A172 (cell line): Measurements from ENCODE around the gene GDF10. TPM values are rescaled to one million over a fixed set of nuclear protein-coding genes. Genes with fewer than 3 reads are reported as not detected.

ENCODE experiments used
- DNase-seq: peaks from one replicate; pipeline ENCODE4 v3.0.0-alpha.2; 2015; ENCODE audit warnings: low spot score
- total RNA-seq: library from RNA; depleted of rRNA; stranded (reverse); fragments of >200 nt; shearing (Covaris generic); gene quantifications from 2 replicates; pipeline ENCODE4 v1.2.3, GENCODE V29; 2014; rRNA removed

GDF10 gene, protein sequence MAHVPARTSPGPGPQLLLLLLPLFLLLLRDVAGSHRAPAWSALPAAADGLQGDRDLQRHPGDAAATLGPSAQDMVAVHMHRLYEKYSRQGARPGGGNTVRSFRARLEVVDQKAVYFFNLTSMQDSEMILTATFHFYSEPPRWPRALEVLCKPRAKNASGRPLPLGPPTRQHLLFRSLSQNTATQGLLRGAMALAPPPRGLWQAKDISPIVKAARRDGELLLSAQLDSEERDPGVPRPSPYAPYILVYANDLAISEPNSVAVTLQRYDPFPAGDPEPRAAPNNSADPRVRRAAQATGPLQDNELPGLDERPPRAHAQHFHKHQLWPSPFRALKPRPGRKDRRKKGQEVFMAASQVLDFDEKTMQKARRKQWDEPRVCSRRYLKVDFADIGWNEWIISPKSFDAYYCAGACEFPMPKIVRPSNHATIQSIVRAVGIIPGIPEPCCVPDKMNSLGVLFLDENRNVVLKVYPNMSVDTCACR
- total RNA-seq: not detected in 2 replicates

DNA sequence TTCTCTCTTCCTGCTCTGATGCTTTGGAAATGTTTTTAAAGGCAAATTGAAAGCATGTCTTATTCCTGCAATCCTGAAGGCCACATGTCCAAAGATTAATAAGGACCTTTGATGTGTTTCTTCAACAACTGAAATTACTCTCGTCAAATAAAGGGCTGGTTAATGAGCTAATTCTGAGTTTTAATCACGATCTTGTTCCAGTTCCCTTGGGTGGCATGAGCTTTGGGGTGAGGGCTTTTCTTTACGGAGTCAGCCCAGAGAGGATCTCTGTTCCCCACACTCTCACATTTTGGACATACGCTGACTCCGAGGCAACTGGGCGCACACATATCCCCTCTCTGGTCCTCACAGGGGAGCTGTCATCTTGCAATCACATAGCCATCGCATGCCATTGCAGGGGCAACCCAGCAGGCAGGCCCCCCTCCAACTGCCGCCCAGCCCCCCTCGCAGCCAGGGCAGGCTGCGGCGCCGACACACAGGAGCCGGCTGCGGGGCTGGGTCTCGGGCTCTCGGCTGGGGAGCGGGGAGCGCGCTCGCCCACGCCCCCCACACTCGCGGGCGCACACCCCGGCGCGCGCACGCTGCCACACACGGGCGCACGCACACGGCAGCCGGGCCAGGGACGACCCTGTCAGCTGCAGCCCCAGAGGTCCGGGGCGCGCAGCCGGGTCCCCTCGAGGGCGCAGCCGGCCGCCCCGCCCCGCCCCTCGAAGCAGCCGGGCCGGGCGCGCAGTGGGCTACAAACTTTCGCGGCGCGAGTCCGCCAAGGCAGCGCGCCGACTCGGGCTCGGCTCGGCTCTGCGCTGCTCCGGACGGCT is at the start of gene GDF10:
GDF10 (plus strand) TSS at position 587 of the 818 bp plus-strand sequence. CDS start 455 bp downstream, outside the sequence.
- DNase-seq: no peak

- DNase-seq: no peak
These were observed 47.8 kb upstream of the GDF10 start for GRCh38 chr10:47252093-47252780.

DNA sequence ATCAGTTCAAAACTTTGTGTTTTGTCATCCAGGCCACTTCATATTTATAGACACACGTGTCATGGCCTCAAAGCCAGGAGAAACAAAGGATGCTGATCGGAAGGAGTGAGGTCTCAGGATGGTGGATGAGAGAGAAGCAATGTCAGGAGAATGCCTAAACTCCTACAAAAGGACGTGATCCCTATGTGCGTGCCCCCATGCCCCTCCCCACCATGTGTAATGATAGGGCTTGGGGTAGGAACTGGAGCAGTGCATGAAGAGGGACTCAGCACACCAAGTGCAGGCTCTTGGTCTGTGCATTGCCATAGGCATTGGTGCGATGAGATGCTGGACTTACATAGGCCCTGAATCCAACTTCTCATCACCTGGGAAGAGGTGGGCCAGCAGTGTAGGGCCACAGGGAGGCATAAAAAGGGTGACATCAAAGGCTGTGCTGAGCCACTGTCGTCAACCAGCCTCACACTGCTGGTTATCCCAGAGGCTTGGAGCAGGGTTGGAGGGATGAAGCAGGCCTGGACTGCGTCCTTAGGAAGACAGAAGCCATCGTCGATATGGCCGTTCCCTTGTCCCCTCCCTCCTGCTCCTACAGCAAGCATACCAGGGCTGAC is 46.9 kb upstream of the GDF10 start:
- DNase-seq: no peak

GRCh38 chr10:47253651-47254375 is 46.2 kb upstream of the GDF10 start:
- DNase-seq: peak; percentile 70

DNA sequence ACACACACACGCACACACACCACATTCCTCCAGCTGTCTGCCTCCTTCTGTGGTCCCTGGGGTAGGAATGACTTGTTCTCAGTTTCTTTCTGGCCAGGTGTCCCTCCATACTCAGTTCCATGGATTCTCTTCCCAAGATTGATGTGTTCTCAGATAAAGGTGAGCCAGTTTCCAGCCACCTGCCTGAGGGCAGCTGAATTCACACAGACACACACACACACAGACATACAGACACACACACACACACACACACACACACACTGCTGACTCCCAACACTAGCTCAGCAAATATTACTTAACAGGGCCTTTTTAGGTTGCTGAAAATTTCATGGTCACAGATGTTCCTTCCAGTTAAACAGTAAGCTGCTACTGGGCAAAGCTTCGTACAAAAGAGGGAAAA is 45.4 kb upstream of the GDF10 start:
- no peak for DNase-seq

DNA sequence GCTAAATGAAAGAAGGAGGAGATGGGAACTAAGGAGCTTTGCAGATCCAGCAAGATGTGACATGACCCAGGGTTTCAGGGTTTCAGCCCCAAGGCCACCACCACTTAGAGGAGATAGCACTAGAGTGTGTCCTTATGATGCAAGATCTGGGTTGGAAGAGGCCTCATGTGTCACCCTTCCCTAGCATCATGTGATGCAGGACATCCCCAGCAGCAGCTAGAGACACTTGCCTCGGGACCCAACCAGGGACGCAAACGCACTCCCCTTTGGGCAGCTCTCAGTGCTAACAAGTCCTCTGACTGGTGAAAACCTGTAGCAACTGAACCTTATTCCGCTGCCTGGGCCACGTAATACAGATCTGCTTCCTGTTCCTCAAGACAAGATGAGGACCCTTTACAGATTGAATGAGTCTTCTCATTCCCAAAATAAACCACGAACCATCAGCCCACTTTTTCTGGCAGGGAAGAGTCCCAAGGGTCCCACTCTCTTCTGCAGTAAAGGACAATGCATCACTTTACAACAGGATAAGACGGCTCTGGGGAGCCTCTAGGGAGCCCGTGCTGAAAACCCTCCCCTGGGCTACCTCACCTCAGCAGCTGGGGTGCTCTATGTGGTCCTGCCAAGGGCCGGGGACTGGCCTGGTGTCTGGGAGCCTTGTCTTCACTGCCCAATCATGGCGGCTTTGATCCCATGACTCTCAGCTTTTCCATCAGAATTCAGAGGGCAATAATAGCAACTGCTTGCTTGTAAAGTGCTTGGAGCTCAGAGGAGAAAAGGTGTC is 44.8 kb upstream of the GDF10 start:
- DNase-seq: no peak

GRCh38 chr10:47255866-47256265 is 44.1 kb upstream of the GDF10 start:
- no peak for DNase-seq

- DNase-seq: no peak
These were observed 43.2 kb upstream of the GDF10 start for GRCh38 chr10:47256751-47257336.

DNA sequence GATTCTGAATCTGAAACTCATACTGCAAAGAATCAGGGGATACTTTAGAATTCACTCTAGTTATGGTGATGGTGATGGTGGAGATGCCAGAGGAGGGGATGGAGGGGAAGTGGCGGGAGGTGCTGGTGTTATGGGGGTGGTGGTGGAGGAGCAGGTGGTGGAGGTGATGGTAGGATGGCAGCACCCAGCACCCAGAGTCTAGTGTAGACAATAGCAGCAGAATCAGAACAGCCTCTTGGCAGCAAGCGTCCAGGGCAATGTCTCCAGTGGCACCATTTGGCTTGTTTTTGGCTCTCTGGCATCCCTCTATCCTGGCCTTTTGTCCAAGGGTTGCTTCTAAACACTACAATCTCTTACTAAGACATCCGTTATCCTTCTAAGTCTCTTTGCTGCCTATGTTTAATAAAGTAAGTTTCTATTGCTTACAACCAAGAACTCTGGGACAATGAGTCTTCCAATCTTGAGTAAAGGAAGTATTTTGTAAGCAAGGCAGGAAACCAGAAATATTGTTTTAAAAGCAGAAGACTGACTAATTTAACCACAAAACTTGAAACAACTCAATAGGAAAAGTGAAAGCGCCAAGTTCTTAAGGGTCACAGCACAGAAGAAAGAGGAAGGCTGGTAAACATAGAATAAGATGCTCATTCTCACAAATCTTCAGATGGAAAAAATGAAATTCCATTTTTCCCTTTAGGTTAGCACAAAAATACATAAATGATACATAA is 42.4 kb upstream of the GDF10 start:
- peak; percentile 55 for DNase-seq

DNA sequence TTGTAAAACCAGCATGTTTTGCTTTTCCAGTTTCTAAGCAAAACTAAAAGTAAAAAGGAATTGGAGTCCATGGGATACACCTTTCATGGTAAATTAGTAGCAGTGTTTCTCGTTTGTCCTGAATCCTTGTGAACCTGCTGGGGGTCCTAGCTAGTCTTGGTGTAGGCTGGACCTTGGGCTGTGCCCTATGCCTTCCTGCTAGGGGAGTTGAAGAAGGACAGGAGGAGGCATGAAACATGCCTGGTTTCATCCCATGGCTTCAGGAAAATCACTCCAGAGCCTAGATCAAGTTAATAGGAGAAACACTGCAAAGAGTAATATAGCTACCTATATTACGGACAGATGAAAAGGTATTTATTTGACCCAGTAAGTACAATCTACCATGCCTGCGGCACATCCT is 41.1 kb upstream of the GDF10 start:
- no peak for DNase-seq

DNA sequence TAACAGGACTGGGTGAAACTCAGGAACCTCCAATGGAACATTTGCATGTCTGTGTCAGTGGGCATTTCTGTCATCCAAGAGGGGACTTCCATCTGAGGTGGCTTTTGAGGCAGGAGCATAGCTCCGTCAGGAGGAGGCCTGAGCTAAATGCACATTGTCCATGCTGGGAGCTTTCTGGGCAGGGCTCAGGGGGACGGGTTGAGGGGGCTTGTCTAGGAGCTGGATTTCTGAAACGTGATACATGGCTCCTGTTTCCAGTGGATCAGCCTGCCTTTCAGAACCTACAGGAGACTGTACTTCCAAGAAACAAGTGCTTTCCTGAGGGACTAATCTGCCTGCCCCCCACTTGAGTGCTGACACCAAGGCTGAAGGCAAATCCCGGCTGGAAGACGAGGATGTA is 40.5 kb upstream of the GDF10 start:
- DNase-seq: no peak

DNA sequence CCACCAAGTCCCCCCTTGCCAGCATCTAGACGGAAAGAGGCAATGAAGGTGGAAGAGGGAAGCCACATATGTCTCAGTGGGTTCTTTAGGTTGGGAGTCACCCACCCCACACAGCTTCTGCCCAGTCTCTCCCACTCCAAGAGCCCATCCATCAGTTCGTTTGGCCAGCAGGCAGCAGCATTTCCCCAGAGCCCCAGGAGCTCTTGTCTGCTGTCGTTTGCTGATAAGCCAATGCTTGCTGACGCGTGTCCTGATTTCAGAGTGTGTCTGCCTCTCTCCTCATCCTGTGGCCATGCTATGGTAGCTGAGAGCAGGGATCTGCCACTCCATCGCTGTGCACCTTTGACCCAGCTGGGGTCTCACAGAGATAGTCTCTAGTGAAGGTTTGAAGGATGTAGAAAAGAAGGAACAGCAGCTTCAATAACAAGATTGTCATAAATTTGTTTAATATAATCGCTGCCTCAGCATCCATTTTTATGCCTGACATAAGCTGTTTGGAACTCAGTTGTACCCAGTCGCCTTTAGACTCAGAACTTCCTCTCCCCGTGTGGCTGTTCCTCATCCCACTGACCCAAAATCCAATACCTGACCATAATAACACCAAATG is 39.4 kb upstream of the GDF10 start:
- no peak for DNase-seq

- no peak for DNase-seq
These were observed 38.9 kb upstream of the GDF10 start for GRCh38 chr10:47261121-47261520.

DNA sequence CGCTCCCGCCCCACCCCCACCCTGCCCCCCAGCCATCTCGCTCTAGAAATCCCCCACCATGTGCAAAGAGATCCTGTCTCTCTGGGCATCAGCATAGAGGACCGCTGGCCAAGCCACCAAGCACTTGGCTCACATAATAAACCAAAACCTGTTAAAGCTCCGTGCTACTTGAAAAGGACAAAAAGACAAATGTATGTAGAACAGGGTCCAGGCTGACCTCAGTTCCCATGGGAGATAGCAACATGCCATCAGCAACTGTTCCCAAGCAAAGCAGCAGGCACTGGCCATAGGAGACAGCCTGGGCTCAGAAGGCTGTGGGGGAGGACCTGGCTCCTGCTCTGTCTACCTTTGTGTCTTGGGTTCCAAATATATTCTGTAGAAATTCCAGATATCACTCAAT is 38.4 kb upstream of the GDF10 start:
- DNase-seq: no peak

GRCh38 chr10:47262606-47263533 is 37.1 kb upstream of the GDF10 start:
- no peak for DNase-seq

DNA sequence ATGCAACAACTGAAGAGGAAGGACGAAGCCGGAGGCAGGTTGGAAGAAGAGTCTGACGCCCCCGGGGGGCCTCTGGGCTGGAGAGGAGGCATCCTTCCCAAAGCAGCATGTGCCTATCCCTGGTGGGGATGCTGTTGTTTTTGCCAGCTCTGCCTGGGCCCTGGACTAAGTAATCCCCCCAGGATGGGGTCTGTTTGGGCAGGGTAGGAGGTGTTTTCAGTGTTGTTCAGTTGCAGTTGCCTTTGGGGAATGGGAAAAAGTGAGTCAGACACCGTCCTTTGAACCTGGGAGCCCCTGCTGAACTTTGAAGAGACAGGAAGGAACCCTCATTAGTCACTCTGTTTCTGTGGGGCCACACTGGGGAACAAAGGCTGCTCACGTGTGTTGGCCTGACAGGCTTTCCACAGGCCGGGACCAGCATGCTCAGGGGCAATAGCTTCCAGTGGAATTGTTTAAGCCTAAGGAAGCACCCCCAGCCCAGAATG is 35.2 kb upstream of the GDF10 start:
- DNase-seq: no peak

DNA sequence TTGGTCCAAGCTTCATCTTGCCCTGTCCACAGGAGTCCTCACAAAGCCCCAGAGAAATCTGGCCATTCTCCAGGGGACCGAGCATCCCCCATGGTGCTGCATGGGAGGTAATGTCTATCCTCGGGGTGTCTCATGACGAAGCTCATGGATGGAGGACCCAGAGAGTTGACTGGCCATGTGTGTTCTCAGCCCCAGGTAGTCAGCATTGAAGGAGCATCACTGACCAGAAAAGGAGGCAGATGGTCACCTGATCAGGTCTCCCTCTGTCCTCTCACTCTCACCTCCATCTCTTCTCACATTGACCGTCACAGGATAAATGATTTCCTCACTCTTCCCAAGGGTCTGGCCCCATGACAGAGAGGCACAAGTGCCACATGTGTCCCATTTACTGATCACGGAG is 33.4 kb upstream of the GDF10 start:
- DNase-seq: no peak
